Keratinocyte (primary cell): Measurements from ENCODE around the gene EFCAB8. TPM values are rescaled to one million over a fixed set of nuclear protein-coding genes. Genes with fewer than 3 reads are reported as not detected.

Experiments
- DNase-seq: peaks from one replicate; pipeline ENCODE4 v3.0.0-alpha.2; 2011; ENCODE audit warnings: low read depth, missing footprints, low spot score
- FAIRE-seq: peaks from 2 replicates; lab custom pipeline; 2011; peaks lifted over from hg19 to GRCh38; lab: Jason Lieb, UNC
- H2AFZ ChIP-seq: 2 replicates; pipeline ENCODE4 v1.6.0; 2012; ENCODE audit warnings: low read length, control low read depth, inconsistent platforms; ENCODE audit not compliant: control insufficient read depth
- H3K27ac ChIP-seq: 2 replicates; pipeline ENCODE4 v1.5.1; 2011; ENCODE audit warnings: low read length; ENCODE audit not compliant: control insufficient read depth, insufficient read depth
- H3K27me3 ChIP-seq: 3 replicates; pipeline ENCODE4 v1.6.0; 2011; ENCODE audit warnings: low read length; ENCODE audit not compliant: control insufficient read depth, insufficient read depth; ENCODE audit errors: extremely low read depth
- H3K36me3 ChIP-seq, 2 experiments: 2 replicates in 1 of 2; 3 replicates in 1 of 2; pipeline ENCODE4 v1.5.1; 2011; ENCODE audit warnings: low read length in 2 of 2, mild to moderate bottlenecking in 1 of 2; ENCODE audit not compliant: control insufficient read depth in 2 of 2, insufficient read depth in 2 of 2; ENCODE audit errors: extremely low read depth in 1 of 2
- H3K4me1 ChIP-seq: 3 replicates; pipeline ENCODE4 v1.5.1; 2011; ENCODE audit warnings: low read length; ENCODE audit not compliant: control insufficient read depth, insufficient read depth; ENCODE audit errors: extremely low read depth
- H3K4me2 ChIP-seq: 3 replicates; pipeline ENCODE4 v1.6.0; 2011; ENCODE audit warnings: low read depth, low read length; ENCODE audit not compliant: control insufficient read depth, insufficient read depth; ENCODE audit errors: extremely low read depth
- H3K4me3 ChIP-seq, 3 experiments: fragments of 200-600 bp in 1 of 3; sonication (generic) in 1 of 3; 2 replicates in 2 of 3; 3 replicates in 1 of 3; pipeline ENCODE4 v1.5.1; 2011 to 2016; ENCODE audit warnings: low read length in 3 of 3, mild to moderate bottlenecking in 3 of 3, control low read depth in 2 of 3, inconsistent platforms in 1 of 3, low read depth in 1 of 3, mixed read lengths in 1 of 3, mixed run types in 1 of 3, moderate library complexity in 1 of 3; ENCODE audit not compliant: control insufficient read depth in 2 of 3, insufficient read depth in 2 of 3; ENCODE audit errors: extremely low read depth in 1 of 3
- H3K79me2 ChIP-seq: 2 replicates; pipeline ENCODE4 v1.6.0; 2012; ENCODE audit warnings: low read length; ENCODE audit not compliant: control insufficient read depth, insufficient read depth
- H3K9ac ChIP-seq: 3 replicates; pipeline ENCODE4 v1.6.0; 2011; ENCODE audit warnings: low read length; ENCODE audit not compliant: control insufficient read depth, insufficient read depth; ENCODE audit errors: extremely low read depth
- H3K9me1 ChIP-seq: 3 replicates; pipeline ENCODE4 v1.6.0; 2011; ENCODE audit warnings: low read length; ENCODE audit not compliant: control insufficient read depth, insufficient read depth; ENCODE audit errors: extremely low read depth
- H3K9me3 ChIP-seq: 2 replicates; pipeline ENCODE4 v1.5.1; 2012; ENCODE audit warnings: low read depth, low read length; ENCODE audit not compliant: control insufficient read depth
- H4K20me1 ChIP-seq: 3 replicates; pipeline ENCODE4 v1.6.0; 2011; ENCODE audit warnings: low read length; ENCODE audit not compliant: control insufficient read depth, insufficient read depth; ENCODE audit errors: extremely low read depth
- CTCF ChIP-seq, 3 experiments: IDR thresholded peaks in 1 of 3; conservative IDR thresholded peaks in 1 of 3; optimal IDR thresholded peaks in 1 of 3; 2 replicates in 2 of 3; 3 replicates in 1 of 3; pipeline versions ENCODE3 to v1.5.1; 2011; ENCODE audit warnings: low read length in 3 of 3, mild to moderate bottlenecking in 3 of 3, moderate library complexity in 2 of 3, control low read depth in 1 of 3, inconsistent platforms in 1 of 3; ENCODE audit not compliant: insufficient read depth in 2 of 3; ENCODE audit errors: extremely low read depth in 1 of 3
- EZH2 ChIP-seq: IDR thresholded peaks from one replicate; pipeline ENCODE4 v1.6.1; 2012; ENCODE audit warnings: inconsistent platforms, mild to moderate bottlenecking, low read length, moderate library complexity
- dilution Hi-C: fragments of 300-500 bp; cut with MboI; formaldehyde crosslinking; loops from one replicate; pipeline ENCODE4 v1.7.0; 2020; ENCODE audit warnings: low sequenced_read_pairs; ENCODE audit not compliant: extremely low pct_ligation_motif_present
- polyA plus RNA-seq, 5 experiments: library from polyadenylated mRNA; depleted of rRNA in 3 of 5; stranded (reverse) in 3 of 5; stranded (forward) in 1 of 5; unstranded in 1 of 5; fragments of >200 nt; gene quantifications; 1 replicate in 1 of 5; 2 replicates in 3 of 5; 3 replicates in 1 of 5; pipeline versions ENCODE4 v1.2.1 to v1.2.3, GENCODE V29; 2011 to 2012; ENCODE audit warnings: missing spikeins in 2 of 5, low read depth in 1 of 5, low replicate concordance in 1 of 5

Gene EFCAB8
- polyA plus RNA-seq, 1 donor (not counting 4 experiments of a cell fraction or from before 2014, with no cell fraction given): 0.03 TPM

GRCh38 chr20:32943490-32944052 lies 84.8 kb downstream of the EFCAB8 start:
- Histone ChIP-seq H3K27me3 (no peaks in the 10 kb centered on the region), H3K4me1 (no peaks in the 10 kb centered on the region), H3K9ac (no peak overlapping the region), H2AFZ (no peak overlapping the region), H3K9me3 (no peaks in the 10 kb centered on the region), H3K4me3 (no peak overlapping the region), H3K4me2 (no peak overlapping the region), H3K36me3 (no peaks in the 10 kb centered on the region), H3K79me2 (no peaks in the 10 kb centered on the region), H3K27ac (no peak overlapping the region), H3K9me1 (no peaks in the 10 kb centered on the region), H4K20me1 (no peaks in the 10 kb centered on the region)
- TF ChIP-seq CTCF (optimal IDR thresholded peaks at IDR 0.05 in 1 of 3, IDR thresholded peaks at IDR 0.05 in 1 of 3, conservative IDR thresholded peaks at IDR 0.05 in 1 of 3; ENCODE audit: extremely low read depth in 1 of 3, insufficient read depth in 2 of 3, low read length in 3 of 3): no peak
- no peak for TF ChIP-seq EZH2
- dilution Hi-C loops: no loop called here
- DNase-seq (no peak), FAIRE-seq (no peak)

GRCh38 chr20:32945710-32946221 lies 87.0 kb downstream of the EFCAB8 start:
- H3K4me2 ChIP-seq: no peak overlapping the region
- no peaks in the 10 kb centered on the region for H3K9me3 ChIP-seq
- dilution Hi-C loops: no loop called here
- H2AFZ ChIP-seq: no peak overlapping the region
- no peaks in the 10 kb centered on the region for H3K9me1 ChIP-seq
- H4K20me1 ChIP-seq: no peaks in the 10 kb centered on the region
- H3K36me3 ChIP-seq: no peaks in the 10 kb centered on the region
- FAIRE-seq: no peak
- peak; percentile 28 to 60 (median 50) for TF ChIP-seq CTCF (optimal IDR thresholded peaks at IDR 0.05 in 1 of 3, IDR thresholded peaks at IDR 0.05 in 1 of 3, conservative IDR thresholded peaks at IDR 0.05 in 1 of 3; ENCODE audit: extremely low read depth in 1 of 3, insufficient read depth in 2 of 3, low read length in 3 of 3)
- no peak for TF ChIP-seq EZH2
- DNase-seq: no peak
- no peaks in the 10 kb centered on the region for H3K4me1 ChIP-seq
- H3K27ac ChIP-seq: no peak overlapping the region
- no peak overlapping the region for H3K9ac ChIP-seq
- H3K27me3 ChIP-seq: no peaks in the 10 kb centered on the region
- H3K79me2 ChIP-seq: no peaks in the 10 kb centered on the region
- H3K4me3 ChIP-seq: no peak overlapping the region
